ENCODE data around the gene SLC48A1.

SLC48A1 gene

GRCh38 chr12:47775100-47775911 lies 2.3 kb downstream of the SLC48A1 start:
- Histone ChIP-seq H3K36me3 (ENCODE audit: control insufficient read depth in 2 of 2, insufficient read depth in 2 of 2, low read length in 2 of 2) (peaks cover 0 to 3% of the 10 kb centered on the region in 2 donors), H3K4me3 (ENCODE audit: low read length in 2 of 2) (no peak overlapping the region), H3K27me3 (ENCODE audit: control insufficient read depth in 2 of 2, insufficient read depth in 2 of 2, low read length in 2 of 2) (no peaks in the 10 kb centered on the region), H3K9me3 (ENCODE audit: control insufficient read depth in 2 of 2, low read length in 2 of 2) (no peaks in the 10 kb centered on the region), H3K9ac (ENCODE audit: low read depth in 1 of 2, low read length in 2 of 2) (no peak overlapping the region), H3K4me1 (ENCODE audit: control insufficient read depth in 2 of 2, insufficient read depth in 2 of 2, low read length in 2 of 2) (peaks cover 20 to 23% of the 10 kb centered on the region in 2 donors), H3K27ac (ENCODE audit: low read depth in 2 of 2, low read length in 2 of 2) (peak overlapping the region in 1 of 2 donors; percentile 61)

- Histone ChIP-seq H3K36me3 (ENCODE audit: control insufficient read depth in 2 of 2, insufficient read depth in 2 of 2, low read length in 2 of 2) (peaks cover 0 to 3% of the 10 kb centered on the region in 2 donors), H3K27me3 (ENCODE audit: control insufficient read depth in 2 of 2, insufficient read depth in 2 of 2, low read length in 2 of 2) (no peaks in the 10 kb centered on the region), H3K27ac (ENCODE audit: low read depth in 2 of 2, low read length in 2 of 2) (no peak overlapping the region), H3K4me3 (ENCODE audit: low read length in 2 of 2) (no peak overlapping the region), H3K9me3 (ENCODE audit: control insufficient read depth in 2 of 2, low read length in 2 of 2) (no peaks in the 10 kb centered on the region), H3K4me1 (ENCODE audit: control insufficient read depth in 2 of 2, insufficient read depth in 2 of 2, low read length in 2 of 2) (peaks cover 20 to 23% of the 10 kb centered on the region in 2 donors), H3K9ac (ENCODE audit: low read depth in 1 of 2, low read length in 2 of 2) (no peak overlapping the region)
Observed at GRCh38 chr12:47776471-47777143, 3.6 kb downstream of the SLC48A1 start.

- Histone ChIP-seq H3K4me3 (ENCODE audit: low read length in 2 of 2) (no peak overlapping the region), H3K27ac (ENCODE audit: low read depth in 2 of 2, low read length in 2 of 2) (peak overlapping the region in 1 of 2 donors; percentile 28), H3K9me3 (ENCODE audit: control insufficient read depth in 2 of 2, low read length in 2 of 2) (no peaks in the 10 kb centered on the region), H3K36me3 (ENCODE audit: control insufficient read depth in 2 of 2, insufficient read depth in 2 of 2, low read length in 2 of 2) (peaks cover 2 to 3% of the 10 kb centered on the region in 2 donors), H3K9ac (ENCODE audit: low read depth in 1 of 2, low read length in 2 of 2) (no peak overlapping the region), H3K27me3 (ENCODE audit: control insufficient read depth in 2 of 2, insufficient read depth in 2 of 2, low read length in 2 of 2) (no peaks in the 10 kb centered on the region), H3K4me1 (ENCODE audit: control insufficient read depth in 2 of 2, insufficient read depth in 2 of 2, low read length in 2 of 2) (peaks cover 20 to 23% of the 10 kb centered on the region in 2 donors)
Observed at GRCh38 chr12:47777151-47777550, 4.1 kb downstream of the SLC48A1 start.

- Histone ChIP-seq H3K27ac (ENCODE audit: low read depth in 2 of 2, low read length in 2 of 2) (peak overlapping the region in 1 of 2 donors; percentile 32), H3K27me3 (ENCODE audit: control insufficient read depth in 2 of 2, insufficient read depth in 2 of 2, low read length in 2 of 2) (no peaks in the 10 kb centered on the region), H3K36me3 (ENCODE audit: control insufficient read depth in 2 of 2, insufficient read depth in 2 of 2, low read length in 2 of 2) (peaks cover 3 to 4% of the 10 kb centered on the region in 2 donors), H3K9ac (ENCODE audit: low read depth in 1 of 2, low read length in 2 of 2) (no peak overlapping the region), H3K4me3 (ENCODE audit: low read length in 2 of 2) (no peak overlapping the region), H3K4me1 (ENCODE audit: control insufficient read depth in 2 of 2, insufficient read depth in 2 of 2, low read length in 2 of 2) (peaks cover 17 to 23% of the 10 kb centered on the region in 2 donors), H3K9me3 (ENCODE audit: control insufficient read depth in 2 of 2, low read length in 2 of 2) (no peaks in the 10 kb centered on the region)
Observed at GRCh38 chr12:47777741-47778558, 4.9 kb downstream of the SLC48A1 start.

- Histone ChIP-seq H3K9me3 (ENCODE audit: control insufficient read depth in 2 of 2, low read length in 2 of 2) (no peaks in the 10 kb centered on the region), H3K9ac (ENCODE audit: low read depth in 1 of 2, low read length in 2 of 2) (no peak overlapping the region), H3K4me1 (ENCODE audit: control insufficient read depth in 2 of 2, insufficient read depth in 2 of 2, low read length in 2 of 2) (peaks cover 14 to 20% of the 10 kb centered on the region in 2 donors), H3K27ac (ENCODE audit: low read depth in 2 of 2, low read length in 2 of 2) (no peak overlapping the region), H3K4me3 (ENCODE audit: low read length in 2 of 2) (no peak overlapping the region), H3K27me3 (ENCODE audit: control insufficient read depth in 2 of 2, insufficient read depth in 2 of 2, low read length in 2 of 2) (no peaks in the 10 kb centered on the region), H3K36me3 (ENCODE audit: control insufficient read depth in 2 of 2, insufficient read depth in 2 of 2, low read length in 2 of 2) (peaks cover 3 to 11% of the 10 kb centered on the region in 2 donors)
Observed at GRCh38 chr12:47778881-47779280, 5.8 kb downstream of the SLC48A1 start.

GRCh38 chr12:47779301-47779942 lies 6.4 kb downstream of the SLC48A1 start:
- Histone ChIP-seq H3K9ac (ENCODE audit: low read depth in 1 of 2, low read length in 2 of 2) (no peak overlapping the region), H3K36me3 (ENCODE audit: control insufficient read depth in 2 of 2, insufficient read depth in 2 of 2, low read length in 2 of 2) (peaks cover 5 to 16% of the 10 kb centered on the region in 2 donors), H3K27ac (ENCODE audit: low read depth in 2 of 2, low read length in 2 of 2) (no peak overlapping the region), H3K9me3 (ENCODE audit: control insufficient read depth in 2 of 2, low read length in 2 of 2) (no peaks in the 10 kb centered on the region), H3K4me1 (ENCODE audit: control insufficient read depth in 2 of 2, insufficient read depth in 2 of 2, low read length in 2 of 2) (peaks cover 11 to 16% of the 10 kb centered on the region in 2 donors), H3K27me3 (ENCODE audit: control insufficient read depth in 2 of 2, insufficient read depth in 2 of 2, low read length in 2 of 2) (no peaks in the 10 kb centered on the region), H3K4me3 (ENCODE audit: low read length in 2 of 2) (no peak overlapping the region)

- peaks cover 11 to 16% of the 10 kb centered on the region in 2 donors for H3K4me1 ChIP-seq (ENCODE audit: control insufficient read depth in 2 of 2, insufficient read depth in 2 of 2, low read length in 2 of 2)
Observed at GRCh38 chr12:47779943-47780504, 7.0 kb downstream of the SLC48A1 start.

GRCh38 chr12:47781479-47782371 lies 8.7 kb downstream of the SLC48A1 start:
- H3K9ac ChIP-seq (ENCODE audit: low read depth in 1 of 2, low read length in 2 of 2) = no peak overlapping the region
- H3K36me3 ChIP-seq (ENCODE audit: control insufficient read depth in 2 of 2, insufficient read depth in 2 of 2, low read length in 2 of 2) = peaks cover 21 to 37% of the 10 kb centered on the region in 2 donors
- H3K27ac ChIP-seq (ENCODE audit: low read depth in 2 of 2, low read length in 2 of 2) = no peak overlapping the region

More at GRCh38 chr12:47779943-47780504, 7.0 kb downstream of the SLC48A1 start:
- no peak overlapping the region for H3K9ac ChIP-seq (ENCODE audit: low read depth in 1 of 2, low read length in 2 of 2)
- no peak overlapping the region for H3K4me3 ChIP-seq (ENCODE audit: low read length in 2 of 2)
- no peaks in the 10 kb centered on the region for H3K9me3 ChIP-seq (ENCODE audit: control insufficient read depth in 2 of 2, low read length in 2 of 2)
- H3K36me3 ChIP-seq (ENCODE audit: control insufficient read depth in 2 of 2, insufficient read depth in 2 of 2, low read length in 2 of 2) = peaks cover 10 to 22% of the 10 kb centered on the region in 2 donors
- no peaks in the 10 kb centered on the region for H3K27me3 ChIP-seq (ENCODE audit: control insufficient read depth in 2 of 2, insufficient read depth in 2 of 2, low read length in 2 of 2)
- H3K27ac ChIP-seq (ENCODE audit: low read depth in 2 of 2, low read length in 2 of 2) = no peak overlapping the region

More at GRCh38 chr12:47781479-47782371, 8.7 kb downstream of the SLC48A1 start:
- H3K27me3 ChIP-seq (ENCODE audit: control insufficient read depth in 2 of 2, insufficient read depth in 2 of 2, low read length in 2 of 2) = no peaks in the 10 kb centered on the region
- H3K4me3 ChIP-seq (ENCODE audit: low read length in 2 of 2) = no peak overlapping the region
- peaks cover 7 to 8% of the 10 kb centered on the region in 2 donors for H3K4me1 ChIP-seq (ENCODE audit: control insufficient read depth in 2 of 2, insufficient read depth in 2 of 2, low read length in 2 of 2)
- H3K9me3 ChIP-seq (ENCODE audit: control insufficient read depth in 2 of 2, low read length in 2 of 2) = no peaks in the 10 kb centered on the region
